ENCODE measurements around the gene IFNL2. TPM values are rescaled to one million over a fixed set of nuclear protein-coding genes. Genes with fewer than 3 reads are reported as not detected.

The IFNL2 gene
- total and polyA plus RNA-seq, 12 donors, result not detected

GRCh38 chr19:39251081-39251480, 17.1 kb upstream of the IFNL2 start:
- Histone ChIP-seq H3K4me1 (replicated peaks in 1 of 2) (no peaks in the 10 kb centered on the region), H3K36me3 (replicated peaks in 1 of 2) (no peaks in the 10 kb centered on the region), H3K9me3 (replicated peaks in 1 of 3) (no peaks in the 10 kb centered on the region), H3K27ac (no peak overlapping the region), H3K4me3 (no peak overlapping the region), H3K27me3 (peaks cover 33% of the 10 kb centered on the region)
- intact Hi-C loops (cut with DNase I), result no loop called here
- TF ChIP-seq POLR2A (IDR thresholded peaks at IDR 0.05), result no peak
- TF ChIP-seq CTCF (IDR thresholded peaks at IDR 0.05), result no peak
- 75 to 85% (median 80%) methylated on average over 5 of the region's 5 CpGs for WGBS, 4 donors
- no peak for DNase-seq

GRCh38 chr19:39251846-39252245, 16.4 kb upstream of the IFNL2 start:
- Histone ChIP-seq H3K9me3 (replicated peaks in 1 of 3) (no peaks in the 10 kb centered on the region), H3K27me3 (peaks cover 33% of the 10 kb centered on the region), H3K4me1 (replicated peaks in 1 of 2) (no peaks in the 10 kb centered on the region), H3K36me3 (replicated peaks in 1 of 2) (no peaks in the 10 kb centered on the region), H3K4me3 (no peak overlapping the region), H3K27ac (no peak overlapping the region)
- intact Hi-C loops (cut with DNase I), result no loop called here
- DNase-seq, result no peak
- WGBS, 4 donors, result 34 to 52% (median 44%) methylated on average over 3 of the region's 3 CpGs
- TF ChIP-seq CTCF (IDR thresholded peaks at IDR 0.05) (no peak), POLR2A (IDR thresholded peaks at IDR 0.05) (no peak)

GRCh38 chr19:39252458-39252857, 15.7 kb upstream of the IFNL2 start:
- H3K36me3 ChIP-seq (replicated peaks in 1 of 2), result no peaks in the 10 kb centered on the region
- no peak overlapping the region for H3K4me3 ChIP-seq
- no peak for TF ChIP-seq POLR2A (IDR thresholded peaks at IDR 0.05)
- no peak for TF ChIP-seq CTCF (IDR thresholded peaks at IDR 0.05)
- no peaks in the 10 kb centered on the region for H3K4me1 ChIP-seq (replicated peaks in 1 of 2)
- no peak for DNase-seq
- peaks cover 27% of the 10 kb centered on the region for H3K27me3 ChIP-seq
- 62 to 74% (median 69%) methylated on average over 3 of the region's 3 CpGs for WGBS, 4 donors
- H3K27ac ChIP-seq, result no peak overlapping the region
- H3K9me3 ChIP-seq (replicated peaks in 1 of 3), result no peaks in the 10 kb centered on the region
- intact Hi-C loops (cut with DNase I), result no loop called here

- Histone ChIP-seq H3K4me1 (replicated peaks in 1 of 2) (no peaks in the 10 kb centered on the region), H3K27ac (no peak overlapping the region), H3K4me3 (no peak overlapping the region), H3K27me3 (peaks cover 16% of the 10 kb centered on the region), H3K36me3 (replicated peaks in 1 of 2) (no peaks in the 10 kb centered on the region), H3K9me3 (replicated peaks in 1 of 3) (no peaks in the 10 kb centered on the region)
- 76 to 90% (median 83%) methylated on average over 8 of the region's 8 CpGs for WGBS, 4 donors
- TF ChIP-seq POLR2A (IDR thresholded peaks at IDR 0.05) (no peak), CTCF (IDR thresholded peaks at IDR 0.05) (no peak)
- intact Hi-C loops (cut with DNase I), result no loop called here
- DNase-seq, result no peak
Observed at GRCh38 chr19:39253374-39254149, 14.6 kb upstream of the IFNL2 start.
